T-helper 9 cell (primary cell): ENCODE measurements around the gene RMDN2.

ENCODE experiments used
- DNase-seq: peaks from one replicate; pipeline ENCODE4 v3.0.0-alpha.2; 2020
- total RNA-seq, 2 donors: gene quantifications; one replicate each; lab custom pipeline; 2026; lab: John Stamatoyannopoulos, UW

RMDN2 gene
- 2.4 to 4.7 reads per million in 2 donors for total RNA-seq

DNA sequence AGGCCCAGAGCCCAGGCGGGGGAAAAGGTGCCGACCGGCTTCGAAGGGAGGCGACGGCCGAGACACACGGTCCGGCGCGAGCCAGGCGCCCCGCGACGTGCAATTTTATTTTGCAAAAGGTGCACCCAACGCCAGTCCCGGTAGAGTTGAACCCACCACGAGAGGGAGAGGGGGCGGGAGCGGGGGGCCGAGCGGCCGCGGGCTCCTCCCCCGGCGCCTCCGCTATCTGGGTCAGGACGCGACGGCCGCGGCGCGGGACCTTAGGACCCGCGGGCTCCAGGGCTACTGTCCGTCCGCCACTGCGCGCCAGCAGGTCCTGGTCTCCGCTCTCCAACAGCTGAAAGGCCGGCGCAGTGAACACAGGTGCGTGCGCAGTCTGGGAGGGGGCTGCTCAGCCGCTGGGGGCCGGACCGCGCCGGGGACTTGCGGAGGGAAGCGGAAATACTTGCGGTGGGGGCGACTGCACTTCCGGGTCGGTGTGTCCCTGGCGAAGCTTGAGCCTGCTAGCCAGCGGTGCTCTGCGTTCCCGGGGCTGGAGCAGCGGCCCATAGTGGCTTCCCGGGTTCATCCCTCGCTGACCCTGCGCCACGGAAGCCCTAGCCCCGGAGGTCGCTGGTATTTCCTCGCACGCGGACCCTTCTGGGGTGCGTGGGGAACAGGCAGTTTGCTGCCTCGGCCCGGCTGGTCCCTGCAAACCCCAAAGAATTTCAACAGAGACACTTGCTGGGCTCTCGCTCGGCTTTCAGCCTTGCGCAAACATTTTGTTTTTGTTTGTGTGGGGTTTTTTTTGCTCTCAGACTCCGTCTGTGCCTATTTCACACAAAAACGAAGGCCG lies at the start of gene RMDN2:
Gene RMDN2 (plus strand): TSS at position 225 of the 835 bp plus-strand sequence. CDS start 3,991 bp downstream, outside the sequence.
- DNase-seq, result peak; percentile 48

DNA sequence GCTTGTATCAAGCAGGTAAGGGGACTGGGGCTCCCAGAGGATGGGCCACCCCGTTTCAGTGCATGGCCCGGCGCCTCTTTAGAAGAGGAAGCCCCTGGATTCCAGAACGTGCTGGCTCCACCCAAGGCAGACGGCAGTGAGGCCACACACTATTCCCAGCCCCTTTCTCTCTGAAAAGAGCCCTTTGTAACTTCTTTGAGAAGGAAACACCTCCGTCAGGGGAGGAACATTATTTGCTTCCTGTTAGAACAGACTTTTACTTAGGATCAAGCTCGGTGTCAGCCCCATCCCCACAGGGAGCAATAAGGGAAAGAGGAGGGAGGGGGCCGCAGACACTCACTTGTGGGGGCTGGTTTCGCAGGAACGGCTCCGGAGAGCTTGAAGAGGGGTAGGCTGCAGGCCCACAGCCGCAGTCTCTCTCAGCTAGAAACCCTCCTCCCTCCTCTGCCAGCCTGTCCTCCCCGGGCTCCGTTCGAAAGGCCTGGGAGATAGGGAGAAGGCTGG lies 49.6 kb upstream of the RMDN2 start:
- DNase-seq, result no peak

DNA sequence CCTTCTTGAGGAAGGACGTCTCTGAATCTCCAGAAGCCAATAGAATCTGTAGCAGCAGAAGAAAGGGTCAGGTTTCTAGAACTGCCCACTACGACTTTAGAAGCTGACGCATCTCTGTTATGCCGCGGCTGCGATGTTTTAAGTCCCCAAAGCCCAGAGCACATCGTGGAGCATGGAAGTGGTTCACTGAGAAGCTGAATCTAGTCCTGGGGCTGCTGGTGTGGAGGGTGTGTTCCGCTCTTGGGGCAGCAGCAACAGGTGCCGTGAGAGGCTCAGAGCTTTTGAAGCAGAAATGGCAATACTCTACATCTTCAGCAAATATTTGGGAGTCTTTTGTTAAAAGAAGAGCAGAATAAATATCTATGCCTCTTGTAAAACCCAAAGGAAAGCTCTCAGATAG lies 48.9 kb upstream of the RMDN2 start:
- no peak for DNase-seq

DNA sequence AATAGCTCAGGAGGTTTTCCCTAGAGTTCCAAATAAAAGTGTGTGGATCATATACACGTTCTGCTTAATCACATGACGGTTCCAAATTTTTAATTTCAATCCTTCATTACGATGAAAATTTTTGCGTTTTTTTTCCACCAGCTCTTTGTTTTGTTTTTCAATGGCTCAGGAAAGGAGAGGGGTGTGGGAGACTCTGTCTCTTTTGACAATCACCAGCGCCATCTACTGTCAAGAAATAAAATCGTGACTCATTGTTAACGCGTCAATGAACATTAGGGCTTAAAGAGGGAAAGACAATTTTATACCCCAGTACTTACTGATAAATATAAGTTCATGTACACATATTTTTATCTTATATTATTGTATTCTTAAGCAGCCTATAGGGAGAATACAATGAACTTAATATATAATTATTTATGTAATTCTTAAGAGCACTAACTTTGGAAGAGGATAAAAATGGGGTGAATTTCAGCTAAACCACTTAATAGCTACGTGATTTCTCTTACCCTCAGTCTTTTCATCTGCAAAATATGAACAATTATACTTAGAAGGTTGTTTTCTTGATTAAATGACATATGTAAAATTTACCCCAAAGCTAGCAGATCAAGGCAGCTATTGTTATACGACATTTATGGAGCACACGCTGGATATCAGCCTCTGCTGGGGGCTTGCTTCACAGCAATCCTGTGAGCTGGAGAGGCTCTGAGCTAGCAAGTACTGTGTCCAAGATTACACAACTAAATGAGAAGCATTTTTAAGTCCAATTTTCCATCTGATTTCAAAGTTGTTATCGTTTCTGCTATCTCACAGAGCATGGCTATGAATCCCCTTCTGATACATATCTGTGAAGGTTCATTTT lies 47.4 kb upstream of the RMDN2 start:
- DNase-seq, result no peak

GRCh38 chr2:37878536-37878935 lies 46.6 kb upstream of the RMDN2 start:
- no peak for DNase-seq

GRCh38 chr2:37880551-37880950 lies 44.5 kb upstream of the RMDN2 start:
- DNase-seq, result no peak

DNA sequence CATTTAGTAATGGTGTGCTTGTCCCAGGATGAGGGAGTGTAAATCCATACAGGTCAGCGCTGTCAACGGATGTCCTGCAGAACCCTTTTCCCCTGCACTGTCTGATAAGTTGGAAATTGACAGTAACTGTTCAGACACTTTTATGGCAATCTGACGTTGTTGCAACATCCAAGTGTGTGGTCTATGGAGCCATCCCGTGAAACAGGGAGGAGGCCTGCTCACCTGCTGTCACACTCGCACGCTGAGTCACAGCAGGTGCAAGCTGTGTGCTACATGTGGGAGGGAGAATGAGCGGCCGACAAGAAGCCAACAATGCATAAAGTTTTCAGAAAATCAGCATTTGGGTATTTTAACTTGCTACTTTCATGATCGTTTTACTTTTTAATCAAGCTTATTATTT lies 43.7 kb upstream of the RMDN2 start:
- no peak for DNase-seq

DNA sequence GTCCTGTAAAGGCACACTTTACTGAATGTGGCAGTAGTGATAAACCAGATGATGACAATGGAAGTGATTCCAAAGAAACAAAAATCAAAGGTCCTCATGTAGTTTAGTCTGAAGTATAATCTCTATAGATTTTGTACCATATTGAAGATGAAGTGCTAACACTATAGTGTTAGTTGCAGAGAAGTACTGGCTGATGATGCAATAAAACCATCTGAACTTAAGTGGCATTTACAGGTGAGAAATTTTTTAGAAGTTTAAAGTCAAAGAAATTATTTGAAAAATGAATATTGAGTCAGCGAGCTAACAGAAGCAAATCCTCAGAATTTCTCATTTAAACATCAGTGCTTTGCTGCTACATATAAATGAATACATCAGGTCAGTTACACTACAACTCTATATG lies 43.1 kb upstream of the RMDN2 start:
- no peak for DNase-seq

- DNase-seq, result no peak
These were observed 41.6 kb upstream of the RMDN2 start for GRCh38 chr2:37883518-37883917.

GRCh38 chr2:37885329-37885993 lies 39.6 kb upstream of the RMDN2 start:
- DNase-seq, result no peak

DNA sequence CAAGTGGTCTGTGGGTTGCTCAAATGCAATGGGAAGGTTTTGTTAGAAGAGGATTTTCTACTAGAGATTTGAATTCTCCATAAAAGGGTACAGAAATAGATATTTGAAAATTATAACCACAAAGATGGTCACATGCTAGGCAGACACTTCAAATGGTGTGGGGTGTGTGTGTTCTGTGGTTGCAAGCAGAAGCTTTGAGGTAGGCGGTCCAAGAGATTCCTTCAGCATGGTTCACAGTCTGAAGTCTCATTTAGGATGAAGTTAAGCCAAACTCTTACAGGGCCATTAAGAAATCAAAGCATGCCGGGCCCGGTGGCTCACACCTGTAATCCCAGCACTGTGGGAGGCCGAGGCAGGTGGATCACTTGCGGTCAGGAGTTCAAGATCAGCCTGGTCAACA lies 38.3 kb upstream of the RMDN2 start:
- DNase-seq, result no peak

DNA sequence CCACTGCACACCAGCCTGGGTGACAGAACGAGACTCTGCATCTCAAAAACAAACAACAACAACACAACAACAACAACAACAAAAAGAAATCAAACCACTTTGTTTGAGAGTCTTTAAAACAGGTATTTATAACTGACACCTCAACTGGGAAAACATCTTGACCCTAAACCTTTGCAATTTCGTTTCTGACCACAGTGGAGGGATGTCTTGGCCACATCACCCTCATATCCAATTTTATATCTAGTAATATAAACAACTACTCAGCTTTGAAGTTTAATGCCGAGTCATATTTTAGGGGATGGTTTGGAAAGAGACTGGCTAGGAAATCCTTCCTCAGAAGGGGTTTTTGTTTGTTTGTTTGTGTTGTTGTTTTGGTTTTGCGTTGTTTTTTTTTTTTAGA lies 37.8 kb upstream of the RMDN2 start:
- DNase-seq, result no peak

DNA sequence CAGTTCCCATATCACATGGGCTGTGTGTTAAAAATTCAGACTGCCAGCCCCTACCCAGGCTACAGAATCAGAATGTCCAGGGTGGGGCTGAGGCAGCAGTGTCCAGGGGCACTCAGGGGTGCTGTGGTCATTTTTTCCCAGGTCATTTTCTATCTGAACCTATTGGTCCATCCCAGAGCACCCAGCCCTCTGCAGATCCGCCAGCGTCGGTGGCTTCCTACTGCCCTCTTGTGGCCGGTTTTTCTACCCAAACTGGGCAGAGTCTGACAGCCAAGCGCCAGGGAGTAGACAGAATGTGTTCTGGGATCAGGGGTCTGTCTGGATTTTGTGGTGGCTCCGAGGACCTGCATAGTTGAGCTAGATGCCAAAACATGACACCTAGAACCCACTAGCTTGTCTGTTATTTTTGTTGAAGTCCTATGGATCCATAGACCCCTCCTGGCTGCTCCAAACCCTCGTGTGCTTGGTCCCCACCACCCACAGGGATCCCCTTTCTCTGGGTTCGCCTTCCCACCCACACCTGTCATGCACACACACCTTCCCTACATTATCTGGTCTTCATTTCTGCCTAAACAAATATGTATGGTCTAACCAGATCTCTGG lies 34.1 kb upstream of the RMDN2 start:
- DNase-seq, result peak; percentile 53

GRCh38 chr2:37891846-37892435 lies 33.1 kb upstream of the RMDN2 start:
- DNase-seq, result no peak

DNA sequence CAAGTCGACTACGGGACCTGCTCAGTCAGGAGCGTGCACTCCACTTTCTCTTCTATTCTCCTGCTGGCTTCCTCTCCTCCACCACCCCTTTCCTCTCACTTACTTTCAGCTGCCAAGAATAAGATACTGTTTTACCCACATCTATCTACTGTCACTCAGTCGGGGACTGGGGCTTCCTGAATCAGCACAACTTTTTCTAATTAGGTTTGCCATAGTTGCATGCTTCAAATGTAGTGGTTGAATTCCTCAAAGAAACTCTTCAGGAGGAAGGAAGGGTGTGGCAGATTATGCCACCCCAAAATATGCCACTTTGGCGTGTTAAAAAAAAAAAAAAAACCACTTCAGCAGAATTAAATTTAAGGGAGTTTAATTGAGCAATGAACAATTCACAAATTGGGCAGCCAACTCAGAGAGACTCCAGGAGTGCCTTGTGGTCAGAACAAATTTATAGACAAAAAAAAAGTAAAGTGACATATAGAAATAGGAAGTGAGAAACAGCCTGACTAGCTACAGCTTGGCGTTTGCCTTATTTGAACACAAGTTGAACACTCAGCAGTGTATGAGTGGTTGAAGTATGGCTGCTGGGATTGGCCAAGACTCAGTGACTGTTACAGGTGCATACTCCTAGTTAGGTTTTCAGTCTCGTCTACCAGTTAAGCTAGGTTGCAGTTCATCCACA lies 32.5 kb upstream of the RMDN2 start:
- no peak for DNase-seq

GRCh38 chr2:37893327-37893726 lies 31.8 kb upstream of the RMDN2 start:
- no peak for DNase-seq

DNA sequence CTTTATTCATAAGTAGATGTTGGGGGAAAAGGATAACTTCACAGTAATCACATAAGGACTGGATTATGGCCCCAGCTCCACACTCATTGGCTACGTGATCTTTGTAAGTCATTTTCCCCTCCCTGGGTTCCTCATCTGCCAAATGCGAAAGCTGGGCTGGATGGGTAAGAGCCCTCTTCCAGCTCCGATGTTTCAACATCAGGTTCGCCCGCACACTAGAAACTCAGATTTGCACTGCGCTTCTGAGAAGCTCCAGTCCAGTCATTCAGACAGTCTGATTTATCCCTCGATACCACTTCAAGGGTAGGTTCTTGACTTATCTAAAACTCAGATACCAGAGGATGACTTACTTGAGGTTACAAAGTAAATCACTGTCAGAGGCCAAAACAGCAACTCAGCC lies 31.0 kb upstream of the RMDN2 start:
- no peak for DNase-seq

DNA sequence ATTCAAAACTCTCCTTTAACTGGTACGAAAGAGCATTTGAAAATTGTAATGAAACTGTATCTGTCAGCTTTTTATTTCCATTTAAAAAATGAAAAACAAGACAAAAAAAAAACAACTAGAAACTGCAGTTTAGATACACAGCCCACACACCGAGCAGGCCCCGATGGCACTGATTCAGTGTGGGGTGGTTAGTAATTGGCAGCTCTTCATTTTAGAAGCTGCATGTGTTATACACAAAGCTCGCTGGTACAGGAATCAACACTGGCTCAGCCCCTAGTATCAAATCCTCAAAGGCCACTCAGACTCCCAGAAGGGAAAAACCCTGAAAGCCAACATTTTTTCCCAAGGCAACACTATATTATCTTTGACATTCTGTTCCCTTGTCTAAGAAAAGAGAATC lies 30.5 kb upstream of the RMDN2 start:
- no peak for DNase-seq

GRCh38 chr2:37895140-37895539 lies 29.9 kb upstream of the RMDN2 start:
- DNase-seq, result no peak

DNA sequence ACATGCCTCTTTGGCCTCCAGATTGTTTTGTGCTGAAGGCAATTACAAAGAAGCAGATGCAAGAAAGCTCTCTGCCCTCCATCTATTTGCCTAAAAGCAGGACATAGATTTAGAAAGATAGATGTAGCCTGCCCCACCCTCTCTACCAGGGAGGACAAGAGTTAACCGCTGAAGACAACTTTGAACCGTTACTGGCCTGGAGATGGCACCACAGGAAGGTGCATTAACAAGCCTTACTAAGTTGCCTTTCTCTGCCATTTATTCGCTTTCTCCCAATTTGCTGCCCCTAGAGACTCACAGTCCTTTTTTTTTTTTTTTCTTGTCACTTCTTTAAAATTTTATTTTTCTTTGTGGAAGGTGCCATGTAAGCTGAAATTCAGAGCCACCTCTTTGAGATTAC lies 28.8 kb upstream of the RMDN2 start:
- DNase-seq, result no peak

DNA sequence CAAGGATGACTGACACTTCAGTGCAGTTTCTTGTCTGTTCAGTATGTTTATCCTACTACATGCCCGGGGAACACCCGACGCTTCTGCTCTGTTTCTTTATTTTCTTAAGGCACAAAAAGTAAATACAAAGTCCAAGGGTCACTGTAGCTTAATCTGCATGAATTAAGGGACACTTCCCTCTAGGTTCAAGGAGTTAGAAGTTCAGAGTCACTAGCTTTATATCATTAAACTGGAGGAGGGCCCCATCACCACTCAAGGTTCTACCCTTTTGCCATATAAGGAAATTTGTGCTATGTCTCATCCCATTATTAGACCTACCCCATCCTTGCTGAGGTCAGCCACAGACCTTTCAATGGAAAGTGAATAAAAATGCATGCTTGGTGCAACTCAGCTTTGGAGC lies 27.6 kb upstream of the RMDN2 start:
- DNase-seq, result no peak

DNA sequence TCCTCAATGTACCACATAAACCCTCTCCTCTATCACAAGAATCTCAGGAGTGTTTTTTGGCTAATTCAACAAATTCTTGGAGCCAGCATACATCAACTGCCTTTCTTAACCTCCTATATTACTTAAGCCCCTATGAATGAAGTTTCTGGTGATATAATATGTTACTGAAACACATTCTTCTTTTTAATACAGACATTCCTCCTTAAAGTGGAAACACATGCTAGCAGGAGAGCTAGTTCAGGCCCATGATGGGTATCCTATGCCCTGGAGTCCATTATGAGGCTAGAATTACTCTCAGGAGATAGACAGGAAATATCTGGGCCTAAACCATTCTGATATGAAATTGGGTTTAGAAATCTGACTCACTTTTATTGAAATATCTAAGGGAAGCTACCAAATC lies 26.6 kb upstream of the RMDN2 start:
- DNase-seq, result no peak
